HG02938 (cell line): ENCODE results near the gene CLCN6.

ENCODE experiments used
- ATAC-seq: cut with Tn5 transposase; IDR thresholded peaks from one replicate; pipeline ENCODE4 v1.9.1; 2021; ENCODE audit warnings: mild to moderate bottlenecking, moderate library complexity; ENCODE audit not compliant: unreplicated experiment

Gene CLCN6

DNA sequence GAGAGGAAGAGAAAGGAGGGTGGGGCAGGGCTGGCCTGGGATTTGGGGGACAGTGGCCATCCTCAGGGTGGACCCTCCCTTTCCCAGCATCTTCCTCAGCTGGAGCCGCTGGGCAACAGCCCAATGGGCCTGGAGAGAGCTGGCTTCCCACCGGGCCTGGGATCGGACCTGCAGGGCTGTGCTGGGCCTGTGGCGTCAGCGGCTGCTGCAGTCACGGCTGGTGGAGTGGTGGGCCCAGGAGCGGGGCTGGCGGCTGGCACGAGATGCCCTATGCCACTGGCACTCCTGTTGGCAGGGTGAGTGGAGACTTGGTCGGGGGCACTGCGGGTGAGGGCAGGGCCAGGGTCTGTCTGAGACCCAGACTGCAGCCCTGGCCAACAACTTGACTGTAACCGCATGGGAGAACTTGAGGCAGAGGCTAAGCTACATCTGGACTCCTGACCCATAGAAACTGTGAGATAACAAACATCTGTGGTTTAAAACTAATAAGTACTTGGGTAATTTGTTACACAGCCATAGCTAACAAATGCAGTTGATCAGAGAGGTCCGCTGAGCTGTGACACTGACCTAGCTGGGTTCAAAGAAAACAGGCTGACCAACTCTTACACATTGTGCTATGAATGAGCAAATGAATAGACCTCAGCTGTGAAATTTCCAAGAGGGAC, 26.1 kb upstream of the CLCN6 start:
- ATAC-seq: no peak

DNA sequence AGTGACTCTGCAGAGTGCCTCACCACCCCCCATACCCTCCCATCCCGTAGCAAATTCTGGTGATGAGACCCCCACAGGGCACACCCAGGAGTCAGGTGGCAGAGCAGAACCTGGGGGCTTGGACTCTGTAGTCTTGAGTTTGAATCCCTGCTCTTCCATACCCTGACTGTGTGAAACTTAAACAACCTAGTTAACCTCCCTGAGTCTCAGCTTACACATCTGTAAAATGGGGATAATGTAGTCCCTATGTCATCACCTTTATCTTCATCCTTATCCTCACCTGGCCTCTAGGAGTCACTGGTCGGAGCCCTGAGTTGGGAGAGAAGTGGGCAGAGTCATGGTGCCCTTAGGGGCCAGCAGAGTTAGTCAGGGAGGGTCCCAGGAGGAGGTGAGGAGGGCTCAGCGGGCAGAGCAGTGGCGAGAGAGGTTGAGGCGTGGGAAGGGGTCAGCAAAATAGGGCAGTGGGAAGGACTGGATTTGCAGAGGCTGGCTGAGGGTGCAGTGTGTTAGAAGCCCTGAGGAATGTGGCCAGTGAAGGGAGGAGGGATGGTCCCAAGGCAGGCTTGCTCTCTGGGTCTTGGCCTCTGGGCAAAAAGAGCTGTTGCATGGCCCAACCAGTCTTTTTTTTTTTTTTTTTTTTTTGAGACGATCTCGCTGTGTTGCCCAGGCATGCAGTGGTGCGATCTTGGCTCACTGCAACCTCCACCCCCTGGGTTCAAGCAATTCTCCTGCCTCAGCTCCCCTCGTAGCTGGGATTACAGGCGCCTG, 25.4 kb upstream of the CLCN6 start:
- ATAC-seq: no peak

GRCh38 chr1:11781297-11781696, 24.7 kb upstream of the CLCN6 start:
- no peak for ATAC-seq

DNA sequence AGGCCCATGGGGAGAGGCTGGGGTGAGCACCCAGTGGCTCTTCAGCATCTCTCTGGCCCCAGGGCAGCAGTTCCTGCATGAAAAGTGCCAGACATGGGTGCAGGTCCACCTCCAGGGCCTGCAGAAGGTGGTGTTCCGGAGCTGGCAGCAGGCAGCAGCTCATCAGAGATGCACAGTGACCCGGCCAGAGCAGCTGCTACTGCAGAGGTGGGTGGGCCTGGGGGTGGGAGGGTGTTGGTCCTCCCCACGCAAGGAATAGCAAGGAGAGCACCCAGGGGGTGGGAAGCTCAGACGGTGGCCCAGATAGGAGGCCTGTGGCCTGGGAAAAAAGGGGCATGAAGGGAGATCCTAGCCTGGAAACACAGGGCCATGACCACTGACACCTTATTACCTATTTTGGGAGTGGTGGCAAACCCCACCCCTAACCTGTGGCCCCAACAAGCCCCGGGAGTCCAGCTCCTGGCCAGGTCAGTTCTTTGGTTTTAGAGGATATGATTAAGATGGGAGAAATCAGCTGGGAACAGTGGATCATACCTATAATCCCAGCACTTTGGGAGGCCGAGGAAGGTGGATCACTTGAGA, 23.8 kb upstream of the CLCN6 start:
- ATAC-seq: no peak

DNA sequence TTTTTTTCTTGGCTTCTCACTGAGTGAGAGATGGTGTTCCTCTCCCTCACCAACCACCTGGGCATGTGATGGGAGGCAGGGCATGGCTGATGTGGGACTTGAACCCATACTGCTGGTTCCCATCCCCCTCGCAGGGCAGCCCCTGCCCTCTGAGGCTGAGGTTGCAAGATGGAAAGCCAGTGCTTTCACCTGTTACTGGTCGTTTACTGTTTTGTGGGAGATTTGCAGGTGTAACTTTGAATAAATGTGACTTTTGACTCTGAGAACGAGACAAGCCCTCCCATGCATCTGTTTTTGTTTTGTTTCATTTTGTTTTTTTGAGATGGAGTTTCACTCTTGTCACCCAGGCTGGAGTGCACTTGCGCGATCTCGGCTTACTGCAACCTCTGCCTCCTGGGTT, 22.4 kb upstream of the CLCN6 start:
- no peak for ATAC-seq

DNA sequence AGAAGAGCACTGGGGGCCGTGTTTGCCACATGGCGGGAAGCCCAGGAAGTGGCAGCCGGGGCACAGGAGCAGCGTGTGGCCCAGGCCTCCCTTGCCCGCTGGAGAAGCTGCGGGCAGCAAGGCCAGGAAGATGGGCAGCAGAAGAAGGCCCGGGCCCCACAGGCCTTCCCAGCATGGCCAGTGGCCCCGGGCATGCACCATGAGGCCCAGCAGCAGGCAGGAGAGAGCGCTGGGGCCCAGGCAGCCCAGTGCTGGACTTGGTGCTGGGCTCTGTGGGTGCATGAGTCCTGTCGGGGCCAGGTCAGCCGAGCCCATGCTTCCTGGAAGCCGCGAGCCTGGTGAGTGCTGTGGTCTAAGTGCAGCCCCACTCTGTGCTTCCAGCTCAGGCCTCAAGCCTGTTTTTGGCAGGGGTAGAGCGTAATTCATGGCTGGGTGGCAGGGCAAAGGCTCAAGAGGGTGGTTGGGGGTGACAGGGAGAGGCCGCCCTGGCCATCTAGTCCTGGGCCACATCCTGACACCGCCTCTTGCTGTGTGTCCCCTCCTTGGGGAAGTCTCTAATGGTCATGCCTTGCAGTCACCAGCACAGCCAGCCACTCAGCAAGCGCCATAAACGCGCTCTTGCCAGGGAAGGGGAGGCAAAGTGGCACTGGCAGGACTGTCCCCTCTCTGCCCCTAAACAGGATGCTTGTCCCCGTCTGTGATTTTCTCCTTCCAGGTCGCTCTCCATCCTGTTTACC, 21.6 kb upstream of the CLCN6 start:
- no peak for ATAC-seq

DNA sequence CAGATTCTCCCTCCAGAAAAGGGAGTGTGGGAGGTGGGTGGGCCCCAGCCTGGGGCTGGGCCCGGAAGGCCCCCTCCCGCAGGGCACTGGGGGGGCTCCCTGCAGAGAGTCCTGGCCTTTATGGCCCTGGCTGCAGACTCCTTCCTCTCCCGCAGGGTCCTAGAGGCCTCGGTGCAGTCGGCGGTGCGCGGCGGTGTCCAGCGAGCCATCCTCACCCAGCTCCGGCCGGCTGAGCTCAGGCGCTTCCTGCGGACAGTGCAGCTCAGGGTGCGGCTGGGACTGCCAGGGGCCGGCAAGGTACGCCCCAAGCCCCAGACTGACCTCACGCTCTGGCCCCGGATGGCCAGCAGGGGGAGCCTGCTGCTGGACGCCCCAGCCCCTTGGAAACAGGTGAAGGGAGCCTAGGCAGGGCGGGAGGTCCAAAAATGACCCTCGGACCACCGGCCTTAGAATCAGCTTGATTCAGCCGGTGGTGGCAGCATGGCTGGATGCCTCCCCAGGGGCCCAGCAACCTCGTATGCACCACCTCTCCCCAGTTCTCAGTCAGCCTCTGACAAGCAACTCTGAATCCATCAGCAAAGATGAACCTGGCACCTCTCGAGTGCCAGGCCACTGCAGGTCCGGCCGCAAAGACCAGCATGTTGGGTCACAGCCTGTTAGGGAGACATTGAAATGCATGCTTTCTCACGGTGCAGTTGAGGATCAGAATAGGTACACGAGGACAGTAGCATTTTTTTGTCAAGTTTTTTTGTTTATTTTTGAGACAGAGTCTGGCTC, 20.8 kb upstream of the CLCN6 start:
- no peak for ATAC-seq

DNA sequence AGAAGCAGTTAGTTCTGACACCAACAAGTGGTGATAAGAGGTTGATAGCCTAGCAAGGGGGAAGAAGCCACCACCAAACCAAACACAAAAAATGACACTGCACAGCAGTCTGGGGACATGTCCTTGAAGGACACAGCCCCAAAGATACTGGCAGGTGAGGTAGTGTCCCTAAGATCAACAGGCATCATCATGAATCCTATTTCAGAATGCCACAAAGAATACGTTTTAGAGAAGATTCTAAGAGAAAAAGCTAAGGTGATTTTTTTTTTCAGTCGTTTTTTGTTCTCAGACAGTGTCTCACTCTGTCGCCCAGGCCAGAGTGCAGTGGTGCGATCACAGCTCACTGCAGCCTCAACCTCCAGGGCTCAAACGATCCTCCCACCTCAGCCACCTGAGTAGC, 19.8 kb upstream of the CLCN6 start:
- no peak for ATAC-seq

GRCh38 chr1:11787251-11787803, 18.7 kb upstream of the CLCN6 start:
- ATAC-seq: no peak

GRCh38 chr1:11787804-11788436, 18.1 kb upstream of the CLCN6 start:
- no peak for ATAC-seq

DNA sequence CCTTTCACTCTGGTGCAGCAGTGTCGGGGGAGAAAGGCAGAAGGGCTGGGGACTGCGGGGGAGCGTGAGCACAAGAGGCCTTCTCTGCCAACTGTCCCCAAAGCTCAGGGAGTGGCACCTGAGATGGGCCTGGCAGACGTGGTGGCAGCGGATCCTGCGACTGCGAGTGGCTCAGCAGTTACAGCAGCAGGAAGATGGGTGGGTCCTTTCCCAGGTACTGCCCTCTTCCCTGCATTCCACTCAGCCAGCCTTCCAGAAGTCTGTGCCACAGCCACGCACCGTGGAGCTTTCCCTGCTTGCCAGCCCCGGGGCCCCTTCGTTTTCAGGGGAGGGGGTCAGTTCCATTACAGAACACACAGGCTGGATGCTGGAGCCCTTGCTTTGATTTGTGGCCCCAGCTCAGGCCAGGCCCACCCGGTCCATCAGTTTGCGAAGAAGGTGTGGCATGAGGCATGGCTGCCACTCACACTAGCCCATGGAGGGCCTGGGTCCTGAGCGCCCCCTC, 17.4 kb upstream of the CLCN6 start:
- ATAC-seq: no peak

- no peak for ATAC-seq
Observed at GRCh38 chr1:11789126-11790067, 16.6 kb upstream of the CLCN6 start.

DNA sequence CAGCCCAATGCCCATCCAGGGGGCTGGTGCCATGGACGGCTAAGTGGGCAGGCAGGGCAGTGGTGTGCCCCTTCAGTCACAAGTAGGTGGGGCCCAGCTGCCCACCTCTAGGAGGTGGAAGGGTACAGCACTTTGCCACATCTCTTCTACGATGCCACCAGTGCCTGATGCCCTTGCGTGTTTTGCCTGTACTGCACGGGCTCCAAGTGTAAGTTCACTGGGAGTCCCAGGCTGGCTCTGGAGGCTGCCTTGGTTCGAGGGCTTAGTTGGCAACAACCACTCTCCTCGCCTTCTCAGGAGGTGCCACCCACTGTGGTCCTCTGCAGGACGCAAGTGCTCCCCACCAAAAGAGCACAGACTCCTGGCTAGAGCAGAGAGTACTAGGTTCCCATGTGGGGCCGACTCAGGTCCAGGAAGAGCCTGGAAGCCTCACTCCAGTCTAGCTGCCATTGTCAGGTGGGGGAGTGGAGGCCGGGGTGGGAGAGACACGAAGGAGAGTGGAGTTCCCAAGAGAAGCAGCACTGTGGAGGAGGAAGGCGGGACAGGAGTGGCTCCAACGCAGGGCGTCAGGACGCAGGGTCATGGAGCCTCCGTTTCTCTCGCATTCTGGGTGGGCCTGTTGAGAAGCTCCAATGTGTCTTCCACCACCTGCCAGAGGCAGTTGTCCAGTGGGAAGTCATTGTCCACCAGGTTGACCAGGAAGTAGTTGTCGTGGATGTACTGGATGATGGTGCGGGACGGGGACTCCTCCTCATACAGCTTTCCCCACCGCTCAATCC, 15.7 kb upstream of the CLCN6 start:
- no peak for ATAC-seq

GRCh38 chr1:11790880-11791715, 14.9 kb upstream of the CLCN6 start:
- no peak for ATAC-seq

DNA sequence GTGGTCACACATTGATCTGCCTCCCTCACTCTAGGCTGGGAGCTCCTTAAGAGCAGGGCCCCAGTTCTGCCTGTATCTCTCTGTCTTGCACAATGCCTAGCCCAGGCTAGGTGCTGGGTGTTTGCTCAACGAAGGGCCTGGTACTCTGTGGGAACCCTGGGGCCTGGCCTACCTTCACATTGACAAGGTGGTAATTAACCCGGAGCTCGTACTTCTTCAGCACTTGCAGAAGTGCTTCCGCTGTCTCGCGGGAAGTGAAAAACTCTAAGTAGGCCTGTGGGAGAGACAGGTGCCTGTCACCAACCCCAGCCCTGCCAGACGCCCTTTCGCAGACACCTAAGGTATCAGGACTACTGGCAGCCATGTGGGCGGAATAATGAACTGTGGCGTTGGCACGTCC, 13.9 kb upstream of the CLCN6 start:
- no peak for ATAC-seq

GRCh38 chr1:11793819-11794218, 12.2 kb upstream of the CLCN6 start:
- no peak for ATAC-seq
